ENCODE data around the gene OMP.
A peak's percentile ranks its signal among the peaks of the same experiment; 100 is the strongest.

The OMP gene

DNA sequence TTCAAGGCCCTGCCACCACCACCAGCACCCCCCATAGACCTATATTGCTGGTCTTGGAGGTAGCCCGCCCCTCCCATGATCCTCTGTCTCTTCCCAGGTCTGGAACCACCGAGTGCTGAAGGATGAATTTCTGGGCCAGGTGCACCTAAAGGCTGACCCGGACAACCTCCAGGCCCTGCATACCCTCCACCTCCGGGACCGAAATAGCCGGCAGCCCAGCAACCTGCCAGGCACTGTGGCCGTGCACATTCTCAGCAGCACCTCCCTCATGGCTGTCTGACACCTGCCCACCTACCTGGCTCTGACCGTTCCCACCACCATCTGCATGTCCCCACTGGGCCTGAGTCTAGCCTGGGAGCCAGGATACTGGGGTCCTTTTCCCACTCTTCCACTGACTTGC is 21.0 kb downstream of the OMP start:
- DNase-seq (ENCODE audit: low spot score): no peak

DNA sequence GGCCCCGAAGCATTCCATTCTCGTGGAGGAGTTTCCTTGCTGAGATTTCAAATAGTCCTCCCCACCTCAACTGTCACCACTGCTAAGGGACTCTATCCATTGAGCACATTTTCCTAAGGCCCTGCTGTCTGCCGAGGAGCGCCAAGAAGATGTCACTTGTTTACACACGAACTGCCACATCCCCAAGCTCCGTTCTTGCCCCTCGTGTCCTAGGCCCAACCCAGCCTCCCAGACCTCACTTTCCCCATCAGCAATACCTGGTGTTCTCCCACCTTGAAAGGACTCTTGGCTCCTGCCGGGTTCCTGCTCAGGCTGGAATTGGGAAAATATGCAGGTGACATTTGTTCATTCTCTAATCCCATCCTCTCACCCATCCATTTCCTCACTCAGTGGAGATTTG is 21.4 kb downstream of the OMP start:
- no peak for DNase-seq (ENCODE audit: low spot score)

- no peak for DNase-seq (ENCODE audit: low spot score)
Measured at GRCh38 chr11:77124488-77124887, 21.8 kb downstream of the OMP start.

DNA sequence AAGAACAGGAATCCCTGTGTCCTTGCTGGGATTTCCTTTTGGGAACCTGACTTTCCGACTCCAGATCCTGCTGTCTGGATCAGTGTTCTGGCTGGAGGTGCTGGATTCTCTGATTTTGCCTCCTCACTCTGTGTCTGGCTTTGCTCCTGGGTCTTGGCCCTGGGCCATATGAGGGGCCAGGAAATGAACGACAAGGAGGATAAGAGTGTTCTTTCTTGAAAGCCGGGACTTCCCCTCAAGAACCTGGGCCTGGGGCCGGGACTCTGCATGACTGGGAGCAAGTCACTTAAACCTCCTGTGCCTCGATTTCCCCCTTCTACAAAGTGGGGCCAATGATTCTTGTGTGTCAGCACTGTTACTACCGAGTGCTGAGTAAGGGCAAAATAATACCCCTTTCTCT is 22.6 kb downstream of the OMP start:
- DNase-seq (ENCODE audit: low spot score): no peak

DNA sequence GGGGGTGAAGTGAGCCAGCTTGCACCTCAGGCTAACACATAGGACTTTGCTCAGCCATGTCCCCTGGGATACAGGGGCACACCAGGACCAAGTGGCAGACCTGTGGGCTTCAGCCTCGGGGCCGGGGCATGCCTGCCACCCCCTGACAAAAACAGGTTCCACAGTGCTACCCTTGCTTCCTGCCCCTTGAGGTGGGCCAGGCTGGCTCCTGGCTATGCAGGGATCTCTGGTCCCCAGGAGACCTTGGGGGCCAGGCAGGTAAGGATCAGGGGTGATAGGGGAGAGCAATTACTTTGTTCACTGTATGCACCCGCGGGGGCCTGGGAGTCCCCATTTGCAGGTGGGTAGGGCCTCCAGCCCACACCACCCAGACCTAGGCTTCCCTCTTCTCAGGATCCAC is 23.1 kb downstream of the OMP start:
- no peak for DNase-seq (ENCODE audit: low spot score)

GRCh38 chr11:77126156-77126775 is 23.6 kb downstream of the OMP start:
- DNase-seq (ENCODE audit: low spot score): no peak

GRCh38 chr11:77126861-77127234 is 24.2 kb downstream of the OMP start:
- no peak for DNase-seq (ENCODE audit: low spot score)

DNA sequence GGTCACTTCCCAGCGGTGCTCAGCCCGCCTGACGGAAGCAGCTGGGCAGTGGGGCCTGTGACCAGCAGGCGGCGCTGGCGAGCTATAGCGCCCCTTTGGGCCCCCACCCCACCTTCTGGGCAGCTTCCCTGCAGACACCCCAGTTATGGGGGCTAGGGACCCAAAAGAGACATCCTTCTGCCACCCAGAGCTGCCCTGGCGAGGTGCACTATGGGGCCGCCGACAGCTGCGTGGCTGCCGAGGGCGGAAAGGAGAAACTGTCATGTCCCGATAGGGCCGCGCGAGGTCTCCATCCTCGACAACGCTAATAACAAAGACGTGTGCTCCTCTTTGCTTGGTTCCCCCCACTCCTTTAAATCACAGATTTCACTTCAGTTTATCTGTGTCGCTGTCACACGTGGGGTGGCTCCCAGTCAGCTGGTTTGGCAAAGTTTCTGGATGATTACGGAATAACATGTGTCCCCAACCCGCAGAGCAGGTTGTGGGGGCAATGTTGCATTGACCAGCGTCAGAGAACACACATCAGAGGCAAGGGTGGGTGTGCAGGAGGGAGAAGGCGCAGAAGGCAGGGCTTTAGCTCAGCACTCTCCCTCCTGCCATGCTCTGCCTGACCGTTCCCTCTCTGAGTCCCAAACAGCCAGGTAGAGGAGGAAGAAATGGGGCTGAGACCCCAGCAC is 24.7 kb downstream of the OMP start:
- DNase-seq (ENCODE audit: low spot score): peak; percentile 38

- DNase-seq (ENCODE audit: low spot score): no peak
Measured at GRCh38 chr11:77127920-77128691, 25.5 kb downstream of the OMP start, which contains the start of gene MYO7A. MYO7A (plus strand) TSS chr11:77128246; CDS start chr11:77130635, 2,389 bp downstream.

DNA sequence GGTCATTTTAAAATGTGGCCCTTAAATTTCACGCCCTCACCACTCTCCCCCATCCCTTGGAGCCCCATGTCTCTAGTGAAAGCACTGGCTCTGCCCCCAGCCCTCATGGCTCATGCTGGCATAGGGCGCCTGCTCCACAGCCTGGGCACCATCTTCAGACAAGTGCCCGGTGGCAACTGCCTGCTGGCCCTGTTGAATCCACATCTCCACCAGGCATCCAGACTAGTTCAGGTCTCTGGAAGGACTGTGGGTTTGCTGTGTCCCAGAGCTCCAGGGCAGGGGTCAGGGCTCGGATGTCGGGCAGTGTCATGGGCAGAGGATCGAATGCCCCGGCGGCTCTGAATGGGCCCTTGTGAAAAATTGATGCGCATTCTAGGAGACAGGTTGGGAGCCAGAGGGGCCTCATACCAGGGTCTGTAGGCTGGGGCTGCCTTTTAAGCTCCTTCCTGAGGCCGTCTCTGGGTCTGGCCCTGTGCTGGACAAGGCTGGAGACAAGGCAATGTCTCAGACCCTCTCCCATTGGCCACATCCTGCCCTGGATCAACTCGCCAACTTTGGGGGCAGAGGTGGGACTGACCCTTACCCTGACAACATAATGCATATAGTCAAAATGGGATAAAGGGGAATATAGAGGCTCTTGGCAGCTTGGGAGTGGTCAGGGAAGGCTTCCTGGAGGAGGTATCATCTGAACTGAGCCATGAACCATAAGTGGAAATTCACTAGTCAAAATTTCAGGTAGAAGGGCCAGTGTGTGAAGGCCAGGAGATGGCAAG is 26.6 kb downstream of the OMP start:
- DNase-seq (ENCODE audit: low spot score): no peak

GRCh38 chr11:77129842-77130756 is 27.5 kb downstream of the OMP start:
- no peak for DNase-seq (ENCODE audit: low spot score)

DNA sequence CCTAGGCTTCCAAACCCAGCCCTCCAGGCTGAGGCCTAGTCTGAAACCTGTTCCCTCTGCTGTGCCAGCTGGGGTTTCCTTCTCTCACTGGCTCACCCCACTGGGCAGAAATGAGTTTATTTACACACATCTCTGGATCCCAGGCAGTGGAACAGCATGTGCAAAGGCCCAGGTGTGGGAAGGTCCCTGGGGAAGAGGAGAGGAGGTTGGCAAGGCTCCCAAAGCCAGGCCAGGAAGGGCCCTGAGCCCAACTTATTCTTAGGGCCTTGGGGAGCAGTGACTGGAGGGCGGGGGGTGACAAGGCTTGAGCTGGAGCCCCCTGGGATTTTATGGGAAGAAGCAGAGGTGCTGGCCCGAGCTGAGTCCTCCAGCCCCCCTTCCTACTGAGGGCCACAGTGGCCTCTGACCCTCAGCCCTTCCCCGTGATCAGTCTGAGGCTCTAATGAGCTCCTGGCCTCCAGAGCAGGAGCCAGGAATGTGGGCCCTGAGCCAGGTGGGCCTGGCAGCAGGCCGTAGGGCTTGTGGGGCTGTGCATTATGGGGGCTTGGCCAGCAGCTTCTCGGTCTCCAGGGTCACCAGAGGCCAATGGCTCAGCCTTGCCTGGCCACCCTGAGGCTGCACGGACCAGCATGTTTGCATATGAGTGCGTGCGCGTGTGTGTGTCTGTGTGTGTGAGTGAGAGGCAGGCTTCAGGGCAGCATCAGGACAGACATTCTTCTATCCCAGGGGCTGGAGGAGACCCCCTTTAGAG is 28.3 kb downstream of the OMP start:
- DNase-seq (ENCODE audit: low spot score): no peak

GRCh38 chr11:77131560-77131959 is 28.9 kb downstream of the OMP start:
- DNase-seq (ENCODE audit: low spot score): no peak

DNA sequence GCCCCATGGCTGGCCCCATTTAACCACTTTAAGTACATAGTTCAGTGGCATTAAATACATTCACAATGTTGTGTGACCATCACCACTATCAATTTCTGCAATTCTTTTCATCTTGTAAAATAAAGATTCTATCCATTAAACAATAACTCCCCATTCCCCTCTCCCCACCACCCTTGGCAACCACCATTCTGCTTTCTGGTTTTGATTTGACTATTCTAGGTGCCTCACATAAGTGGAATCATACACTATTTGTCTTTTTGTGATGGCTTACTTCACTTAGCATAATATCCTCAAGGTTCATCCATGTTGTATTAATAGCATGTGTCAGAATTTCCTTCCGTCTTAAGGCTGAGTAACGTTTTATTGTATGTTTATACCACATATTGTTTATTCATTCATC is 32.4 kb downstream of the OMP start:
- no peak for DNase-seq (ENCODE audit: low spot score)

DNA sequence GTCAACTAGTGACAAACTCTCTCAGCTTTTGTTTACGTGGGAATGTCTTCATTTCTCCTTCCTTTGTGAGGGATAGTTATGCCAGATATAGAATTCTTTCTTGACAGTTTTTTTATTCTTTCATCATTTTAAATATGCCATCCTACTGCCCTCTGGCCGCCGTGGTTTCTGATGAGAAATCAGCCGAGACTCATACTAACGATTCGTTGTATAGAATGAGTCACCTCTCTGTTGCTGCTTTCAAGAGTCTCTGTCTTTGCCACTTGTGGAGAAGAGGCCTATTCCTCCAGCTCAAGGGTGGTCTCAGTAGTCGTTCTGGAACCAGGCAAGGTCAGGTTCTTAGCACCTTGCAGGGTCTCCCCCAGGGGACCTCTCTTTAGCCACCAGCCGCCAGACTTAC is 33.4 kb downstream of the OMP start:
- DNase-seq (ENCODE audit: low spot score): no peak

DNA sequence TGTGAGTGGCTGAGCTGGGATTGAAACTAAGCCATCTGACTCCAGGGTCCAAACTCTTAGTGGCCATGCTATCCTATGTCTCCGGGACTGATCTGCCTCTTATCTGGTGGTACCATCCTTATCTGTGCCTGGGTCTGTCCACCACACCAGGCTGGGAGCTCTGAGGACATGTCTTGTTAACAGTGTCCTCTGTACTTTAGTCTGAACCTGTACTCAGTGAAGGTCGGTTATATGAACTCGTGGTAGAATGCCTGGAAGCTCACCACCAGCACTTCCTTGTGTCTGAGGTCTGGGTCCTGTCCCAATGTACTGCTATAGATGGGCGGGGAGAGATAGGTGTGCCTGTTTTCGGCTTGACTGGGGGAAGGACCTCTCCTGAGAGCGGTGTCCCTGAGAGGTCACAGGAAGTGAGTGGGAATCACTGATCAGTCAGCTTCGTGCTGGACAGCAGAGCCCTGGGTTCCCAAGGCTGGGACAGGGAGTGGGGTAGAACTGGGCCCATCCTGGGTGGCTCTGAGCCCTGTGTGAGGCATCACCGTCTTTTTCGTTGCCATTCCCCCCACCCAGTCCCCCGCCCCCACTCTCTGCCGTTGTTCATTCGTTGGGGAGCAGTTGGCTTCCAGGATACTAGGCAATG is 34.3 kb downstream of the OMP start:
- DNase-seq (ENCODE audit: low spot score): no peak

DNA sequence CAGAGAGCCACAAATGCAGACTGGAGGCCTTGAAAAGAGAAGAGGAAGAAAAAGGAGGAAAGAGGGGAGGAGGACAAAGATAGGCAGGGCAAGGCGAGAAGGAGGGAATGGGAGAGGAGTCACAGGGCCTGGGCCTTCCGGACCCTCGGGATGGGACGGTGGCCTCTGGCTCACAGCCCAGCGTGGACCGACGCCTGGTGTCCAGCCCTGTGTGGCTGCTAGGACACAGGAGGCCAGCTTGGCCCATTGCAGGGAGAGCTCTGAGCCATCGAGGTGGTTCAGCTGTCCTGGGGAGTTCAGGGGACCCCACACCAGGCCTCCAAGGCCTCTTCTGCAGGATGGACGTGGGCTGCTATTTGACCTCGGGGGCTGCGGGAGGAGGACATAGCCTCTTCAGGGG is 34.8 kb downstream of the OMP start:
- DNase-seq (ENCODE audit: low spot score): no peak

- DNase-seq (ENCODE audit: low spot score): no peak
Measured at GRCh38 chr11:77138106-77138649, 35.5 kb downstream of the OMP start.

DNA sequence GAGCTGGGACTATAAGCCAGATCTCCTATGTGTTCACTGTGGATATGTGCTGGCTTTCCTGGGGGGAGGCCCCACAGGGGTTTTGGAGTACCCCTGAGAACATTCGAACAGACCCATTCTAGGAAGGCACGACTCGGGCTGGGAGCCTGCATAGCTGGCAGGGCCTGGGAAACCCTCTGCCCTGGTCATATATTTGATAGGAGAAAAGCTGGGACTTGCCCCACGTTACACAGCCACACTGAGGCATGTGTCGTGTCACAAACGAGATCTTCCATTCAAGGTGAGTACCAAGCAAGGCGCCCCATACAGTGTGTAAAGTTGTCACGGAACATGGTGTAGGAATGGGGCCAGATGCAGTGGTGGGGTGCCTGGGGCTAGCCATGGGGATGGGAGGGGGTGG is 36.6 kb downstream of the OMP start:
- DNase-seq (ENCODE audit: low spot score): no peak
